GM23338 (cell line): ENCODE results near the gene SYT14.

Experiments used
- CREB1 ChIP-seq: fragments of 250-450 bp; sonication (Bioruptor Pico); IDR thresholded peaks from 2 replicates; pipeline ENCODE4 v1.5.0; 2020; ENCODE audit warnings: low read depth, mild to moderate bottlenecking, moderate library complexity
- ETS1 ChIP-seq: IDR thresholded peaks from 2 replicates; pipeline ENCODE4 v1.6.1; 2016; ENCODE audit warnings: antibody characterized with exemption
- EZH2 ChIP-seq: fragments of 200-600 bp; sonication (generic); IDR thresholded peaks from one replicate; pipeline ENCODE4 v1.8.0; 2017; ENCODE audit warnings: antibody characterized with exemption, mild to moderate bottlenecking, low read depth; ENCODE audit not compliant: unreplicated experiment
- EZH2phosphoT487 ChIP-seq: fragments of 200-600 bp; sonication (generic); IDR thresholded peaks from one replicate; pipeline ENCODE4 v1.8.1; 2018; ENCODE audit warnings: antibody characterized with exemption; ENCODE audit not compliant: unreplicated experiment
- JUNB ChIP-seq: IDR thresholded peaks from one replicate; pipeline ENCODE4 v1.6.1; 2016; ENCODE audit warnings: antibody characterized with exemption; ENCODE audit not compliant: unreplicated experiment
- NANOG ChIP-seq: IDR thresholded peaks from 2 replicates; pipeline ENCODE4 v1.6.1; 2016; ENCODE audit warnings: antibody characterized with exemption, borderline replicate concordance
- POLR2AphosphoS5 ChIP-seq: IDR thresholded peaks from 2 replicates; pipeline ENCODE4 v1.6.1; 2016; ENCODE audit warnings: antibody characterized with exemption, low read depth
- REST ChIP-seq: IDR thresholded peaks from one replicate; pipeline ENCODE4 v1.6.1; 2018; ENCODE audit warnings: antibody characterized with exemption; ENCODE audit not compliant: unreplicated experiment
- STAT1 ChIP-seq: IDR thresholded peaks from one replicate; pipeline ENCODE4 v1.6.1; 2016; ENCODE audit warnings: antibody characterized with exemption; ENCODE audit not compliant: unreplicated experiment
- ZNF331 ChIP-seq: fragments of 250-450 bp; sonication (Bioruptor Pico); IDR thresholded peaks from 2 replicates; pipeline ENCODE4 v1.5.0; 2020; ENCODE audit warnings: low read depth, mild to moderate bottlenecking, moderate library complexity
- TF ChIP-seq, protein P1 (sequence below), 2 experiments: fragments of 200-600 bp in 1 of 2; sonication (generic) in 1 of 2; conservative IDR thresholded peaks; 2 replicates each; pipeline versions ENCODE4 v1.5.1 to v1.6.1; 2016 to 2017; ENCODE audit warnings: antibody characterized with exemption in 2 of 2, low read depth in 2 of 2, mild to moderate bottlenecking in 2 of 2, moderate library complexity in 1 of 2

GRCh38 chr1:210072896-210073504 lies 135.0 kb downstream of the SYT14 start:
- TF ChIP-seq POLR2AphosphoS5: no peak
- TF ChIP-seq, protein P1, sequence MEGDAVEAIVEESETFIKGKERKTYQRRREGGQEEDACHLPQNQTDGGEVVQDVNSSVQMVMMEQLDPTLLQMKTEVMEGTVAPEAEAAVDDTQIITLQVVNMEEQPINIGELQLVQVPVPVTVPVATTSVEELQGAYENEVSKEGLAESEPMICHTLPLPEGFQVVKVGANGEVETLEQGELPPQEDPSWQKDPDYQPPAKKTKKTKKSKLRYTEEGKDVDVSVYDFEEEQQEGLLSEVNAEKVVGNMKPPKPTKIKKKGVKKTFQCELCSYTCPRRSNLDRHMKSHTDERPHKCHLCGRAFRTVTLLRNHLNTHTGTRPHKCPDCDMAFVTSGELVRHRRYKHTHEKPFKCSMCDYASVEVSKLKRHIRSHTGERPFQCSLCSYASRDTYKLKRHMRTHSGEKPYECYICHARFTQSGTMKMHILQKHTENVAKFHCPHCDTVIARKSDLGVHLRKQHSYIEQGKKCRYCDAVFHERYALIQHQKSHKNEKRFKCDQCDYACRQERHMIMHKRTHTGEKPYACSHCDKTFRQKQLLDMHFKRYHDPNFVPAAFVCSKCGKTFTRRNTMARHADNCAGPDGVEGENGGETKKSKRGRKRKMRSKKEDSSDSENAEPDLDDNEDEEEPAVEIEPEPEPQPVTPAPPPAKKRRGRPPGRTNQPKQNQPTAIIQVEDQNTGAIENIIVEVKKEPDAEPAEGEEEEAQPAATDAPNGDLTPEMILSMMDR (conservative IDR thresholded peaks at IDR 0.05; ENCODE audit: low read depth in 2 of 2): no peak
- TF ChIP-seq EZH2: no peak
- TF ChIP-seq EZH2phosphoT487: no peak
- TF ChIP-seq REST: no peak
- no peak for TF ChIP-seq CREB1 (CRISPR knock-in tag)
- no peak for TF ChIP-seq ZNF331 (CRISPR knock-in tag)
- no peak for TF ChIP-seq JUNB
- TF ChIP-seq NANOG: peak; percentile 69
- TF ChIP-seq STAT1: no peak
- TF ChIP-seq ETS1: no peak
